Suppressor macrophage treated with lipopolysaccharide for 1 hour (primary cell): ENCODE data around the gene DIDO1.
"Not testable (repeated sequence)": the region's sequence is repeated elsewhere in the genome, so short reads cannot be mapped to it uniquely, and the experiment has no call there.

ENCODE experiments used
- DNase-seq, 3 donors: peaks; one replicate each; pipeline ENCODE4 v3.0.0-alpha.2; 2020 to 2022

The DIDO1 gene

DNA sequence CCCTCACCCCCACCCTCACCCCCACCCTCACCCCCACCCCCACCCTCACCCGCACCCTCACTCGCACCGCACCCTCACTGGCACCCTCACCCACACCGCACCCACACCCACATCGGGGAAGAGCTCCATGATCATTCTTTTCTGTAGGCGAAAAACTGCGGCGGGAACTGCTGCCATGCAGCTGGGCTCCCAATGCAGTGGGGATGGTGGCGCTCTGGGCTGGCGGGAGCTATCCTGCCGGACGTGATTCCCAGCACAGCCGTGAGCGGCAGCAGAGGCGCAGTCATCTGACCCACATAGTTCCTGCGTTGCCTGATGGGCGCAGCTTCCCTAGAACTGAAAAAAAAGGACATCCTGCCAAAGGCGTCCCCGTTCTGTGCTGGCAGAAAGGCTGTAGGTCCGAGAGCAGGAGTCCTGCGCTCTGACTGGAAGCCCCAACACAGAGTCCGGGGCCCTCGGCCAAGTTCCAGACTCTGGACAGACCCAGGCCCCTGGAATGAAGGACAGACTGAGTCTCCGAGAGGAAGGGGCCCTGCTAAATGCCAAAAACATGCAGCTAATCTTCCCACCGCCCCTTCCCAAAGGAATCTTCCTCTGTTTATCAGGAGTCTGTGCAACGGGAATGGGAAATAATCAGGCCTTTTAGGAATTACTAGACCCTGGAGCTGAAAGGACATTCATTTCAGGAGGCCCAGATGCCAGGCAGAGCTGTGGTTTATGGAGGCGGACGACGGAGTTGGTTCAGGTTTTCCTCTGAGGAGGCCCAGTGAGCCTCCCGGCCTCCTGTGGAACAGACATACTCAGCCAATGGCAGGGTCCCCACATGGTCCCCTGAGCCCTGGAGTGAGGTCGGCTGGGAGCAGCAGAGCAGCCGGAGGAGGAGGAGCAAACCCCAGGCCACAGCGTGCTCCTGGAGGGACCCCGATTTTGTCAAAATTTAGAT lies 50.6 kb downstream of the DIDO1 start:
- DNase-seq: peak; percentile 42 to 52 (median 42)

DNA sequence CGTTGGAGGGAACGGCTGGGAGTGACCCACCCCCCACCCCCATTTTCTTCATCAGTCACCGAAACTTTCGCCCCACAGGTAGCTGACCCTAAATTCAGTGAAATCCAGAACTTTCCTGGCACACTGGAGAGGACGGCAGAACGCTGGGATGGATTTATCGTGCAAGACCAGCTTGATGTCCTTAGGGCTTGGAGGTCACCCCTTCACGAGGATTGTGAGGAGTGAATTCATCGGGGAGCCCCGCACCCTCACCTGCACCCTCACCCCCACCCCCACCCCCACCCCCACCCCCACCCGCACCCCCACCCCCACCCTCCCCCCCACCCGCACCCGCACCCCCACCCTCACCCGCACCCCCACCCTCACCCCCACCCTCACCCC lies 51.4 kb downstream of the DIDO1 start:
- no peak for DNase-seq

DNA sequence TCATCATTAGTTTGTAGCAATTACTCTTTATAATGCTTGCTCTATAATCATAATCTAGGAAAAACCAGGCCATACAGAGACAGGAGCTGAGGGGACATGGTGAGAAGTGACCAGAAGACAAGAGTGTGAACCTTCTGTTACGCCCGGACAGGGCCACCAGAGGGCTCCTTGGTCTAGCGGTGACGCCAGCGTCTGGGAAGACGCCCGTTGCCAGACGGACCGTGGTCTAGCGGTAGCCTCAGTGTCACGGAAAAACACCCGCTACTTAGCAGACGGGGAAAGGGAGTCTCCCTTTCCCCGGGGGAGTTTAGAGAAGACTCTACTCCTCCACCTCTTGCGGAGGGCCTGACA lies 52.6 kb downstream of the DIDO1 start:
- peak; percentile 69 to 74 (median 70) for DNase-seq

DNA sequence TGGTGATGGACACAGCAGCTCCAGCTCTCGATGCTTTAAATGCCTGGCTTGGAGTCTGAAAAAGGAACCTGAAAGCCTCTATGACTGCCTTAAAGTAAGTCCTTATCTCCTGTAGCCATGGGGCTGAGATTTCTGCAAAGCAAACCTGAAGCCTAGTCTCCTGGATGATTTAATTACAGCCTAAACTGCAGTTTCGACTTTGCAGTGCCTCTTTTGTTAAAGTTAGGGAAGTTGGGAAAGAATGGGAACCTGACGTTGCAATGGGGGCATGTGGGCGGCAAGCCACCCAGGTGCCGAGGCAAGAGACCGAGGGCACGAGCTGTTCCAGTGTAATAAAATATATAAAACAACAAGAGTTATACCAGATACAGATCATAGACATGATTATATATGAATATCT lies 53.0 kb downstream of the DIDO1 start:
- DNase-seq: peak in 1 of 3 donors; percentile 28

DNA sequence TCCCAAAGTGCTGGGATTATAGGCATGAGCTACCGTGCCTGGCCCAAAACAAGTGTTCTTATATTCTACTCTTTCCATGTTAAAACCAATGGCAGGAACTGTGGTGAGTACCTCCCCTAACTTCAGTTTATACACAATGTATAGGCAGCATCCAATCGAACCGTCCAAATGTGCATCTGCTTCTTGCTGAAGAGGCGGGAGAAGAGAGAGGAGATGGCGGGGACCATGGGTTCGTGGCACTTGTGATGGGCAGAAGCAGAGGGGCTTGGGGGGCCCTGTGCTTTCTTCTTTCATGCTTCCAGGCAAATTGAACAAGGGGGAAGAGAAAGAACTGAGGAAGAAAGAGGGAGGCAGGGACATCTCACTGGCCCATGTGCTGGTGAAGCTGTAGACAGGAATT lies 53.4 kb downstream of the DIDO1 start:
- no peak for DNase-seq

DNA sequence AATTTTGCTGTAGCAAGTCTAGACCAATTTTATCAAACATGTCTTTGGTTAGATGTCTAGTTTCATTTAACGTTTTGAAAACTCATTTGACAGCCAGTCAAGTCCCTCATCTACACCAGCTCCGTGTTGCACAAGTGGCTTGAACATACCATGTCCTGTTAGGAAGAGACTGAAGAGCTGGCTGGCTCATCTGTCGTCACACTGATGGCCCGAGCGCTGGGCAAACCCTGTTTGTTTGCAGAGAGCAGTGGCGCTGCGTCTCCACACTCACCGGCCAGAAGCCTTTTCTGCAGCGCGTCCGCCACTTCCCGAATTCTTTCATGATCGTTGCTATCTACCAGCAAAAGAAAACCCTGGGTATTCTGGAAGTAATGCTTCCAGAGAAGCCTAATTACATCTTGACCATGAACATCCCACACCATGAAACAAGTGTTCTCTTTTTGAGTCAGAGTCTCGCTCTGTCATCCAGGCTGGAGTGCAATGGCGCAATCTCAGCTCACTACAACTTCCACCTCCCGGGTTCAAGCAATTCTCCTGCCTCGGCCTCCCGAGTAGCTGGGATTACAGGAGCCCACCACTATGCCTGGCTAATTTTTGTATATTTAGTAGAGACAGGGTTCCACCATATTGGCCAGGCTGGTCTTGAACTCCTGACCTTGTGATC lies 54.0 kb downstream of the DIDO1 start:
- DNase-seq: peak; percentile 31 to 50 (median 47)

DNA sequence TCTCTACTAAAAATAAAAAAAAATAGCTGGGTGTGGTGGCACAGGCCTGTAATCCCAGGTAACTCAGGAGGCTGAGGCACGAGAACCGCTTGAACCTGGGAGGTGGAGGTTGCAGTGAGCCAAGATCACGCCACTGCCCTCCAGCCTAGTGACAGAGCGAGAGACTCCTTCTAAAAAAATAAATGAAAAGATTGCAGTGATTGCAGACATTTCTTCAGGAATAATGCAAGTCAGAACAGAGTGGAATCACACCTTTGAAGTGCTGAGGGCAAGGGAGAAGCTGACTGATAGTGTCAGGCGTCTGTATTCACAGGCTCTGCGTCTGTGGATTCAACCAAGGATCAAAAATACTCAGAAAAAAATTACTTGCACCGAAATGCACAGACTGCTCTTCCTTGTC lies 62.1 kb downstream of the DIDO1 start:
- no peak for DNase-seq

DNA sequence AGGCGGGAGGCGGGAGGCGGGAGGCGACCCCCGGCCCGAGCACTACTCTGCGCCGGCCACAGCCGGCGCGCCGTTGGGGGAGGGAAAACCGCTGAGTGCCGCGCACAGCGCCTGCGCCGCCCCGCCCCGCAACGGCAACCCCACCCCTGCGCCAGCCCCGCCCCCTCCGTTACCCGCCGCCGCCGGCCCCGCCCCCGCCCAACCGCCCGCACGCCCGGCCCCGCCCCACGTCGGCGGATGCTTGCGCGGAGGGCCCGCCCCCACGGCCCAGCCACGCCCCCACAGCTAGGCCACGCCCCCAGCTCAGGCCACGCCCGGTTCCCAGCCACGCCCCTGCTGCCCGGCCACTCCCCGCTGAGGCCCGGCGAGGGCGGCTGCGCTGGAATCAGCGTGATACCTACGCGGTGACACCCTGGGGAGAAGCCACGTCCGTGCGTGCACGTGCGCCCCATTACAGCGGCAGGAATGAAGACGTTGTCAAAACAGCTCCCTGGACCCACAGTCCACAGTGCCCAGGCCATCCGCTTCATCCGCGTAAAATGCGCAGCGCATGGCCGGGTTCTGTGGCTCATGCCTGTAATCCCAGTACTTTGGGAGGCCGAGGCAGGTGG lies 64.5 kb downstream of the DIDO1 start, which contains the start of gene TCFL5:
TCFL5 (minus strand) TSS at position 97 of the 611 bp plus-strand sequence. CDS start 152 bp downstream, outside the sequence.
- peak; percentile 86 to 98 (median 95) for DNase-seq

DNA sequence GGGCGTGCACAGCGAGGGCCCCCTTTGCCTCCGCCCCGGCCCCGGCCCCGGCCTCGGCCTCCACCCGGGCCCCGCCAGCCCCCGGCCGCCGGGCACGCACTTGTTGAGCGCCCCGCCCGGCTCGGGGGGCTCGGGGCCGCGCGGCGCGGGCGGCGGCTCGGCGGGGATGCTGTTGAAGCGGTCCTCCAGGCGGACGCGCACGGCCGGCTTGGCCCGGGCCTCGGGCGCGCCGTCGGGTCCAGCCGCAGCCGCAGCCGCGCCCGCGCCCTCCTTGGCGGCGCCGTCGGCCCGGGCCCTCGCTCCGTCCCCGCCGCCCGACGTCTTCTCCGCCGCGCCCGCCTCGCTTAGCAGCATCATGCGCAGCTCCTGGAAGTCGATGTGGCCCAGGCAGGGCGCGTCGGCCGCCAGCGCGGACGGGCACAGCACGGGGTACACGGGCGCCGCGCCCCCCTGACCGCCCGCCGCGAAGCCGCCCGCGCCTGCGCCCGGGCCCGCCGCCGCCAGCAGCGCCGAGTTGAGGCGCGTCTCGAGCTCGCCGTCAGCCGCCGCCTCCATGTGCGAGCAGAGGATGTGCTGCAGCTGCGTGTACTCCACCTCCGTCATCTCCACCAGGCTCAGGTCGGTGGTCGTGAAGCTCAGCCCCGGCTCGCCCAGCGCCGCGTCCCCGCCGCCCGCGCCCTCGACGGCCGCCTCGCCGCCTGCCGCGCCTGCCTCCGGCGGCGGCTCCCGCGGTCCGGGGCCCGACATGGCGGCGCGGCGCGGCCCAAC lies 65.2 kb downstream of the DIDO1 start:
- DNase-seq: peak; percentile 27 to 54 (median 40)

DNA sequence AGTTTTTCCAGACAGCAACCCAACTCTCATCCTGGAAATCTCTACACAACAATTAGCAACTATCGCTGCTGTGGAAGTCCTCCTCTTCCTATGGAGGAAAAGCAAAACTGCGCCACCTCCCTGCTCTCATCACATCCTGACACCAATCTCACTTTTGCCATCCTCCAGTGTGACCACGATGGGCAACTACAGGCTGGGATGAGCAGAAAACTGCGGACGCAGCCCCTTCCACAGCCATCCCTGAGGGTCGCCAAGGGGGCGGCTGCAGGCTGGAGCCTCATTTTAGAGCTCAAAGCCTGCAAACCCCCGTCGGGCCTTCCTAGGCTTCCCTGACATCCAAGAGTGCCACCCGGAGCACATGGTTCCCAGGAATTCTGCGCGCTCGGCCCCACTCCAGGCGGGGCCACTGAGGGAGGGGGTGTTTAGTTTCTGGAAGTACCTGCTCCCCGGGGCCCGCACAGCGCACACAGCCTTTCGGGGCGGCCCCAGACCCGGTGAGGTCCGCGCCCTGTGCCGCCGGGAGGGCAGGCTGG lies 65.8 kb downstream of the DIDO1 start:
- DNase-seq: no peak

DNA sequence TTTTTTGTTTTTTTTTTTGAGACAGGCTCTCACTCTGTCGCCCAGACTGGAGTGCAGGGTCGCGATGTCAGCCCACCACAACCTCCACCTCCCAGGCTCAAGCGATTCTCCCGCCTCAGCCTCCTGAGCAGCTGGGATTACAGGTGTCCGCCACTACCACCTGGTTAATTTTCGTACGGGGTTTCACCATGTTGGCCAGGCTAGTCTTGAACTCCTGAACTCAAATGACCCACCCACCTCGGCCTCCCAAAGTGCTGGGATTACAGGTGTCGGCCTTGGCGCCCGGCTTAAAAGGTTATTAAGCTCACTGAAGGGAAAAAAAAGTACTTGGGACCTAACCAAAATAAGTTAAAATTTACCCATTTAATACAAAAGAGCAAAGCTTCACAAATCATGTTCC lies 66.6 kb downstream of the DIDO1 start:
- no peak for DNase-seq

DNA sequence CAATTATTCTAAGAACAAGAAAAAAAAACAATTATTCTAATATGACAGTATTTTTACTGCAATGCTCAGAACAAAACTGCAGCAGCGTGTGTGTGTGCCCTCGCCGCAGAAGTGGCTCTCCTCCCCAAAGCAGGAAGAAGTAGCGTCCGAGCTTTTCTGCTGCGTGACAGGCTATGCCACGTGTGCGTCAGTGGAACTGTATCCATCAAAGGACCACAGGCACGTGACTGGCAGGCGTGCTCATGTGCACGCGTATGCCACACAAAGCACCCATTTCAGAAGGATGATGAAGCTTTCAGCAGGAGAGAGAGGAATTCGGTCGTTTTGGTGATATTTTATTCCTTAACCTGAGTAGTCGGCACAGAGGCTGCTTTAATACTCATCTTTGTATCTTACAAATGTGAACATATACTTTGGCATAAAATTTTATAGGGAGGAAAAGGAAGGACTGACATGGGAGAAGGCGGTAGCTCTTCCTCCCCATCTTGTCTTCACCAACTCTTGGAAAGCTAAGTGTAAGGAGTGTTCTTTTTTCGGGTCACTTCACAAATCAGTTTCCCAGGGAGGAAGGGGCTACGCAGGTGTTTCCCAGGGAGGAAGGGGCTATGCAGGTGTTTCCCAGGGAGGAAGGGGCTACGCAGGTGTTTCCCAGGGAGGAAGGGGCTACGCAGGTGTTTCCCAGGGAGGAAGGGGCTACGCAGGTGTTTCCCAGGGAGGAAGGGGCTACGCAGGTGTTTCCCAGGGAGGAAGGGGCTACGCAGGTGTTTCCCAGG lies 68.1 kb downstream of the DIDO1 start:
- peak in 1 of 3 donors; percentile 17 for DNase-seq

DNA sequence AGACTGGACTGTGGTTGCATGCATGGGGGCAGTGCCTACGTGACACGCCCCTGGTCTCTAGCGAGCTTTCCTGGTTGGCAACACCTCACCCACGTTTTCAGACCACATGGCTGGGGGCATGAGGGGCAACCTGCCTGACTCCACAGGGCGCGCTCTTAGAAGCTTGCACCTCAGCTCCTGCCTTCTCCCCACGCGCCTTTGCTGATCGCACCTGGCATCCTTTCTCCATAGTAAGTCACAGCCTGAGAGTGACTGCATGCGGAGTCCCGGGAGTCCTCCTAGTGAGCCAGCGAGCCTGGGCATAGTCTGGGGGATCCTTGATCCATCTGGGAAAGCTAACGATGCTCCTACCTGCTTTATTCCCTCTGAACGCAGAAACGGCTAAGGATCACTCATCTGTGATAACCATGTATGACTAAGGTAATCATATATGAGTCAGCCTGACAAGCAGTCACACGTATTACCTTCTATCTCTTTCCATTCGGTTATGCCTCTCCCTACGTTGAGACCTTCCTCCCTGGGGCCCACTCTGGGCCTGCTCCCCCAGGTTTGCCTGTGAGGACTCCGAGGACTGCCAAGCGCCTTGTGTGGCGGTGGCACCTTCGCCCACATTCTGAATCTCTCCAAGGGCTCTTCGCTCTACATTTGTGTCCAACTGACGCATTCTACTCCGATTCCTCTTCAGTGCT lies 69.2 kb downstream of the DIDO1 start:
- DNase-seq: no peak

DNA sequence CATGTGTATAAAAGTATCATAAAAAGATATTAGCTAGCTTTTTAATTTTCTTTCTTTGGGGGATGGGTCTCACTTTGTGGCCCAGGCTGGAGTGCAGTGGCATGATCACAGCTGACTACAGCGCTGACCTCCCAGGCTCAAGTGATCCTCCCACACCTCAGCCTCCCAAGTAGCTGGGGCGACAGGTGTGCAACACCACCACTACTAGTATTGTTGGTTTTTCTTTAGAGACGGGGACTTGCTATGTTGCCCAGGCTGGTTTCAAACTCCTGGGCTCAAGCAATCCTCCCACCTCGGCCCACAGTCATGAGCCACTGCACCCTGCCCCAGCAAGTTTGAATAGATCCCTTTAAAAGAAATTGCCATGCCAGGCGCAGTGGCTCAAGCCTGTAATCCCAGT lies 71.2 kb downstream of the DIDO1 start:
- DNase-seq: no peak

DNA sequence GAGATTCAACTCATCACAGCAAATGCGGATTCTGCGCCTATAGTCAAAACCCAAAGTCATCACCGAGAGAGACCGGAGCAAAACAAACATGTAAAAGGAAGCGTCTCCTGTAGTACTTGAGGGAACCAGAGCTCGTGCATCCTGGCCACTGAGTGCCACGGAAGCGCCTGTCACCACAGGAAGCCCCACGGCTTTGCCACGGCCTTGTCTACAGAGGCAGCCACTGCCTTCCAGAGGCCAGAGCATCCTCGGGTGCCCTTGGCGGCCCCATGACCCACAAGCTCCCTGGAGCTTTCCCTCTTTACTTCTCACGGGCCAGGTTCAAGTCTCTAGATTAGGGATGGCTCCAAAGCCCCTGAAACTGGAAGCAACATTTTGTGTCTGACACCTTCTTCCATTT lies 72.2 kb downstream of the DIDO1 start:
- DNase-seq: no peak

DNA sequence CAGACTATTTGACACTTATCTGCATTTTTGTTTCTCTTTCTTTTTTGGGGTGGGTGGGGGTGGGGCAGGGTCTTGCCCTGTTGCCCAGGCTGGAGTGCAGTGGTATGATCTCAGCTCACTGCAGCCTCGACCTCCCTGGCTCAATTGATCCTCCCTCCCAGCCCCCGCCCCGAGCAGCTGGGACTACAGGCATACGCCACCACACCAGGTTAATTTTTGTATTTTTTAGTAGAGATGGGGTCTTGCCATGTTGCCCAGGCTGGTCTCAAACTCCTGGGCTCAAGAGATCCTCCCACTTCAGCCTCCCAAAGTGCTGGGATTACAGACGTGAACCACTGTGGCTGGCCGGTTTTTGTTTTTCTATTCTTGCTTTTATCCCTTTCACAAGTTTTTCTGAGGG lies 73.0 kb downstream of the DIDO1 start:
- DNase-seq: not testable (repeated sequence)

DNA sequence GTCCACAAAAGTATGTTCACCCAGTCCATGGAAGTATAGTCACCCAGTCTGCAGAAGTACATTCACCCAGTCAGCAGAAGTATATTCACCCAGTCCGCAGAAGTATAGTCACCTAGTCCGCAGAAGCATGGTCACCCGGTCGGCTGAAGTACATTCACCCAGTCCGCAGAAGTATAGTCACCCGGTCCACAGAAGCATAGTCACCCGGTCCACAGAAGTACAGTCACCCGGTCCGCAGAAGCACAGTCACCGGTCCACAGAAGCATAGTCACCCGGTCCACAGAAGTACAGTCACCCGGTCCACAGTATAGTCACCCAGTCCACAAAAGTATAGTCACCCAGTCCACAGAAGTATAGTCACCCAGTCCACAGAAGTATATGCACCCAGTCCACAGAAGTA lies 73.5 kb downstream of the DIDO1 start:
- no peak for DNase-seq

DNA sequence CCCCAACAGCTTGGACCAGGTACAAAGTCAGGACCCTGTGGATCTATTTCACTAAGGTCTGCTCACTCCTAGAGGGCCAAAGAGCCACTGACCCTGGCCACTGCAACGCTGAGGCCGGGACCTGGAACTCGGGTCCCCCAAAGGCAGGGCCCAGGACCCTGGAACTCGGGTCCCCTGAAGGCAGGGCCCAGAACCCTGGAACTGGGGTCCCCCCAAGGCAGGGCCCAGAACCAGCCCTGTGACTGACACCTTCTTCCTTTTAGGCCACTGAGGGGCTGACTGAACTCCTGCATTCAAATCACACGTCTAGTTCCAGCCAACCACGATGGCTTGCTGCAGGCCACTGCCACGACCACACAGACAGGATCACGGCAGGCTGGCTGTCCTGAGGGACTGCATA lies 74.1 kb downstream of the DIDO1 start:
- no peak for DNase-seq

DNA sequence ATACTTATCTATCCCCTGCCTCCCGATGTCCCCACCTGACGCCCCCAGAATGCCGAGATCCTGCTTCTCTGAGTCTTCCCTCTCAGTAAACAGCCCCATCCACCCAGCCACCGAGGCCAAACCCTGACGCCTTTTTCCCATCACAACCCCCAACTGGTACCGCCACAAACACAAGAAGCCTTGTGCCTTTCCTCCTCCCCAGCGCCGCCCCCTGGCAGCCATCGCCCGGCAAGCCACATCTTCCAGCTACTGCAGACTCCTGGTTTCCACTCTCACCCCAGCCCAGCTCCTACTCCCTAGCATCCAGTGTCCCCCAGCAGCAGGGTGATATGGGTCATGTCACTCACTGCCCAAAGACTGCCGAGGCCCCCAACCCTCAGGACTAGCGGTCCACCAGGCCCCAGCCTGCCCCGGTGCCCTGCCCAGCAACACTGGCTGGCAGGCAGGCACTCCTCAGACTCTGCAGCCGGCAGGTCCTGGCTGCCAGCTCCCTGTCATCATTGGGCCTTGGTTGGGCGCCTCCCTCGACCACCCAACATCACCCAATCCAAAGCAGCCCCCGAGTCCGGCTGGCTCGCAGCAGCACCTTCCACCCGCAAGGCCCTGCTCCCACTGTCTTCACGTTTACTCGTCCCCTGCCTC lies 75.9 kb downstream of the DIDO1 start:
- DNase-seq: no peak

DNA sequence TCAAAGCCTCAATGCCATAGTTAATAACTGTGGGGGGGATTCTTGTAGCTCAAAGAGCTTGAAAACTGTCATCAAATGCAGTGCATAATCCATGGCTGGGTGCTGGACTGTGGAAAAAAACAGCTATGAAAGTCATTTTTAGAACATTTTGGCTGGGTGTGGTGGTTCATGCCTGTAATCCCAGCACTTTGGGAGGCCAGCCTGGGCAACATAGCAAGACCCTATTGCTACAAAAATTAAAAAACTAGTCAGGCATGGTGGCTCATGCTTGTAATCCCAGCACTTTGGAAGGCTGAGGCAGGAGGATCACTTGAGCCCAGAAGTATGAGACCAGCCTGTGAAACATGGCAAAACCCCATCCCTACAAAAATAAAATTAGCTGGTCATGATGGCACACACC lies 76.9 kb downstream of the DIDO1 start:
- no peak for DNase-seq

DNA sequence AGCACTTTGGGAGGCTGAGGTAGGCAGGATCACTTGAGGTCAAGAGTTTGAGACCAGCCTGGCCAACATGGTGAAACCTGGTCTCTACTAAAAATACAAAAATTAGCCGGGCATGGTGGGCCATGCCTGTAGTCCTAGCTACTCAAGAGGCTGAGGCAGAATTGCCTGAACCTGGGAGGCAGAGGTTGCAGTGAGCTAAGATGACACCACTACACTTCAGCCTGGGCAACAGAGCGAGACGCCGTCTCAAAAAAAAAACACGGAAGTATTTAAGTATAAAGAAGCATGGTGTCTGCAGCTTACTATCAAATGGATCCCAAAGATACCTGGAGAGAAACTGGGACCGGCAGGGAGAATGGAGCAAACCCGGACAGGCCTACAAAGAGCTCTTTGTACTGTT lies 77.4 kb downstream of the DIDO1 start:
- DNase-seq: not testable (repeated sequence)
